22Rv1 (cell line): Measurements from ENCODE around the gene DENND1A.

ENCODE experiments used
- CTCF ChIP-seq: fragments of 450-650 bp; IDR thresholded peaks from 2 replicates; pipeline ENCODE4 v1.5.1; 2017; ENCODE audit warnings: mild to moderate bottlenecking
- ZFX ChIP-seq: fragments of 450-650 bp; IDR thresholded peaks from 2 replicates; pipeline ENCODE4 v1.6.1; 2017; ENCODE audit warnings: antibody characterized with exemption, borderline replicate concordance

- no peak for TF ChIP-seq CTCF
- TF ChIP-seq ZFX, result no peak
These were observed 66.6 kb downstream of the DENND1A start for GRCh38 chr9:123863164-123863855.
